OCI-LY3 (cell line): ENCODE results near the gene MAST2.

ENCODE experiments used
- H2AFZ ChIP-seq: fragments of 200-600, 300-600 bp; shearing (Covaris generic); 2 replicates; pipeline ENCODE4 v1.6.0; 2014; ENCODE audit warnings: antibody characterized with exemption, low read depth, low read length
- H3K27ac ChIP-seq: fragments of 200-600, 300-600 bp; sonication (generic); 2 replicates; pipeline ENCODE4 v1.5.1; 2014; ENCODE audit warnings: mild to moderate bottlenecking, low read length, moderate library complexity, mixed read lengths
- H3K27me3 ChIP-seq: fragments of 200-600, 300-600 bp; sonication (generic); 2 replicates; pipeline ENCODE4 v1.6.1; 2014; ENCODE audit warnings: low read depth, low read length, mixed read lengths
- H3K36me3 ChIP-seq: fragments of 200-600, 300-600 bp; sonication (generic); replicated peaks from 2 replicates; pipeline ENCODE3; 2014; ENCODE audit warnings: low read depth, low read length, mixed read lengths
- H3K4me1 ChIP-seq: fragments of 300-600, 200-600 bp; sonication (generic); 2 replicates; pipeline ENCODE4 v1.6.1; 2014; ENCODE audit warnings: low read length, mixed read lengths
- H3K4me2 ChIP-seq: fragments of 200-600, 300-600 bp; sonication (generic); 2 replicates; pipeline ENCODE4 v1.6.1; 2014; ENCODE audit warnings: low read length, mixed read lengths
- H3K4me3 ChIP-seq: fragments of 300-600, 200-600 bp; sonication (generic); 2 replicates; pipeline ENCODE4 v1.5.1; 2014; ENCODE audit warnings: antibody characterized with exemption, mild to moderate bottlenecking, low read length, moderate library complexity
- H3K79me2 ChIP-seq: fragments of 300-600, 200-600 bp; shearing (Covaris generic); 2 replicates; pipeline ENCODE4 v1.6.1; 2014; ENCODE audit warnings: mild to moderate bottlenecking, low read length, mixed read lengths
- H3K9ac ChIP-seq: fragments of 300-600, 200-600 bp; shearing (Covaris generic); 2 replicates; pipeline ENCODE4 v1.6.0; 2014; ENCODE audit warnings: mild to moderate bottlenecking, low read length, moderate library complexity
- H3K9me3 ChIP-seq: fragments of 200-600, 300-600 bp; shearing (Covaris generic); 2 replicates; pipeline ENCODE4 v1.6.1; 2014; ENCODE audit warnings: low read length, mixed read lengths; ENCODE audit not compliant: insufficient read depth
- H4K20me1 ChIP-seq: fragments of 200-600, 300-600 bp; sonication (generic); 2 replicates; pipeline ENCODE4 v1.6.1; 2016; ENCODE audit warnings: low read length, mixed read lengths; ENCODE audit not compliant: insufficient read depth
- CTCF ChIP-seq: fragments of 200-600, 300-600 bp; sonication (generic); IDR thresholded peaks from 2 replicates; pipeline ENCODE4 v1.5.1; 2014; ENCODE audit warnings: antibody characterized with exemption, low read length, low read depth
- EZH2phosphoT487 ChIP-seq: fragments of 200-600 bp; shearing (Covaris generic); IDR thresholded peaks from 2 replicates; pipeline ENCODE4 v1.6.1; 2018; ENCODE audit warnings: antibody characterized with exemption, mixed run types, low read depth

The MAST2 gene

GRCh38 chr1:45908611-45909140, 105.3 kb downstream of the MAST2 start:
- Histone ChIP-seq H3K4me2 (no peak overlapping the region), H4K20me1 (no peaks in the 10 kb centered on the region), H3K9ac (no peak overlapping the region), H3K4me1 (peaks cover 12% of the 10 kb centered on the region), H3K9me3 (no peaks in the 10 kb centered on the region), H3K79me2 (no peaks in the 10 kb centered on the region), H2AFZ (no peak overlapping the region), H3K27ac (no peak overlapping the region), H3K36me3 (no peaks in the 10 kb centered on the region), H3K4me3 (no peak overlapping the region), H3K27me3 (no peaks in the 10 kb centered on the region)
- TF ChIP-seq CTCF, result no peak
- no peak for TF ChIP-seq EZH2phosphoT487

GRCh38 chr1:45911634-45912033, 108.2 kb downstream of the MAST2 start:
- peaks cover 12% of the 10 kb centered on the region for H3K4me1 ChIP-seq
- no peak overlapping the region for H3K9ac ChIP-seq
- no peak for TF ChIP-seq CTCF
- no peak for TF ChIP-seq EZH2phosphoT487
- H3K9me3 ChIP-seq, result no peaks in the 10 kb centered on the region
- H3K36me3 ChIP-seq, result no peaks in the 10 kb centered on the region
- no peak overlapping the region for H3K27ac ChIP-seq
- no peaks in the 10 kb centered on the region for H4K20me1 ChIP-seq
- no peaks in the 10 kb centered on the region for H3K27me3 ChIP-seq
- no peak overlapping the region for H3K4me3 ChIP-seq
- no peak overlapping the region for H2AFZ ChIP-seq
- H3K79me2 ChIP-seq, result no peaks in the 10 kb centered on the region
- H3K4me2 ChIP-seq, result no peak overlapping the region

GRCh38 chr1:45913183-45913683, 109.8 kb downstream of the MAST2 start:
- Histone ChIP-seq H3K36me3 (no peaks in the 10 kb centered on the region), H3K27me3 (no peaks in the 10 kb centered on the region), H3K4me2 (peak overlapping the region; percentile 44), H3K4me3 (no peak overlapping the region), H3K9ac (no peak overlapping the region), H3K4me1 (peaks cover 12% of the 10 kb centered on the region), H2AFZ (no peak overlapping the region), H4K20me1 (no peaks in the 10 kb centered on the region), H3K79me2 (no peaks in the 10 kb centered on the region), H3K9me3 (no peaks in the 10 kb centered on the region), H3K27ac (no peak overlapping the region)
- TF ChIP-seq CTCF, result no peak
- no peak for TF ChIP-seq EZH2phosphoT487

- no peak overlapping the region for H3K4me3 ChIP-seq
- no peaks in the 10 kb centered on the region for H3K27me3 ChIP-seq
- H4K20me1 ChIP-seq, result no peaks in the 10 kb centered on the region
- no peaks in the 10 kb centered on the region for H3K36me3 ChIP-seq
- H3K9me3 ChIP-seq, result no peaks in the 10 kb centered on the region
- H3K79me2 ChIP-seq, result no peaks in the 10 kb centered on the region
- H3K4me1 ChIP-seq, result peaks cover 8% of the 10 kb centered on the region
- H3K9ac ChIP-seq, result no peak overlapping the region
- H3K27ac ChIP-seq, result no peak overlapping the region
- H3K4me2 ChIP-seq, result peak overlapping the region; percentile 44; the same call in 1 of the 2 replicates
- no peak overlapping the region for H2AFZ ChIP-seq
- TF ChIP-seq EZH2phosphoT487 (no peak), CTCF (no peak)
Measured at GRCh38 chr1:45913731-45914501, 110.5 kb downstream of the MAST2 start.
